H9 (cell line): ENCODE data around the gene CYS1. TPM values are rescaled to one million over a fixed set of nuclear protein-coding genes. Genes with fewer than 3 reads are reported as not detected.

Experiments
- DNase-seq: peaks from one replicate; pipeline ENCODE4 v3.0.0-alpha.2; 2017
- H2AFZ ChIP-seq: one replicate; pipeline ENCODE4 v1.6.1; 2013; ENCODE audit warnings: mild to moderate bottlenecking, low read length, control low read depth, moderate library complexity
- H2AK5ac ChIP-seq: 2 replicates; pipeline ENCODE4 v1.6.1; 2013; ENCODE audit warnings: low read length, control low read depth, mixed read lengths; ENCODE audit not compliant: insufficient read length
- H2BK120ac ChIP-seq: one replicate; pipeline ENCODE4 v1.6.1; 2013; ENCODE audit warnings: low read depth, mild to moderate bottlenecking, low read length, control low read depth, inconsistent platforms; ENCODE audit not compliant: poor library complexity, severe bottlenecking
- H2BK12ac ChIP-seq: 2 replicates; pipeline ENCODE4 v1.6.1; 2013; ENCODE audit warnings: low read length, control low read depth, mixed read lengths, low read depth; ENCODE audit not compliant: insufficient read length
- H2BK15ac ChIP-seq: 2 replicates; pipeline ENCODE4 v1.6.1; 2013; ENCODE audit warnings: low read depth, low read length, control low read depth
- H2BK20ac ChIP-seq: one replicate; pipeline ENCODE4 v1.6.1; 2013; ENCODE audit warnings: low read depth, mild to moderate bottlenecking, low read length, control low read depth, inconsistent platforms; ENCODE audit not compliant: poor library complexity, severe bottlenecking
- H2BK5ac ChIP-seq: 2 replicates; pipeline ENCODE4 v1.6.1; 2013; ENCODE audit warnings: low read length, control low read depth, mixed read lengths; ENCODE audit not compliant: insufficient read length
- H3K14ac ChIP-seq: 2 replicates; pipeline ENCODE4 v1.6.1; 2013; ENCODE audit warnings: low read length, control low read depth; ENCODE audit not compliant: insufficient read depth
- H3K18ac ChIP-seq: 2 replicates; pipeline ENCODE4 v1.6.1; 2013; ENCODE audit warnings: low read depth, mild to moderate bottlenecking, mixed read lengths, low read length, control low read depth; ENCODE audit not compliant: insufficient read length
- H3K23ac ChIP-seq: 2 replicates; pipeline ENCODE4 v1.6.1; 2013; ENCODE audit warnings: low read length, control low read depth, mixed read lengths, low read depth; ENCODE audit not compliant: insufficient read length
- H3K23me2 ChIP-seq: 2 replicates; pipeline ENCODE4 v1.6.1; 2013; ENCODE audit warnings: low read depth, mild to moderate bottlenecking, mixed read lengths, low read length, control low read depth; ENCODE audit not compliant: insufficient read length, poor library complexity, severe bottlenecking
- H3K27ac ChIP-seq: 2 replicates; pipeline ENCODE4 v1.5.1; 2013; ENCODE audit warnings: low read length, control low read depth, mixed read lengths, low read depth; ENCODE audit not compliant: insufficient read length
- H3K27me3 ChIP-seq: 2 replicates; pipeline ENCODE4 v1.6.1; 2013; ENCODE audit warnings: low read length, control low read depth, inconsistent platforms; ENCODE audit not compliant: insufficient read depth
- H3K4ac ChIP-seq: 2 replicates; pipeline ENCODE4 v1.6.1; 2013; ENCODE audit warnings: low read depth, mild to moderate bottlenecking, control low read depth, inconsistent platforms, low read length, moderate library complexity
- H3K4me1 ChIP-seq: 2 replicates; pipeline ENCODE4 v1.6.1; 2013; ENCODE audit warnings: low read length, control low read depth, inconsistent platforms; ENCODE audit not compliant: insufficient read depth
- H3K4me2 ChIP-seq: 2 replicates; pipeline ENCODE4 v1.6.1; 2013; ENCODE audit warnings: low read length, control low read depth, mixed read lengths; ENCODE audit not compliant: insufficient read length, insufficient read depth
- H3K56ac ChIP-seq: 2 replicates; pipeline ENCODE4 v1.6.1; 2013; ENCODE audit warnings: low read depth, mild to moderate bottlenecking, mixed read lengths, low read length, control low read depth; ENCODE audit not compliant: insufficient read length
- H3K79me1 ChIP-seq: 2 replicates; pipeline ENCODE4 v1.6.1; 2013; ENCODE audit warnings: low read depth, mild to moderate bottlenecking, moderate library complexity, low read length, control low read depth, inconsistent platforms; ENCODE audit not compliant: insufficient read depth, poor library complexity, severe bottlenecking
- H3K79me2 ChIP-seq: 2 replicates; pipeline ENCODE4 v1.6.1; 2013; ENCODE audit warnings: low read length, control low read depth, inconsistent platforms; ENCODE audit not compliant: insufficient read depth
- H3K9ac ChIP-seq: 2 replicates; pipeline ENCODE4 v1.6.1; 2013; ENCODE audit warnings: low read length, control low read depth, mixed read lengths; ENCODE audit not compliant: insufficient read length; ENCODE audit errors: extremely low read depth
- H3K9me3 ChIP-seq: one replicate; pipeline ENCODE4 v1.6.1; 2013; ENCODE audit warnings: low read depth, low read length, inconsistent platforms; ENCODE audit not compliant: control insufficient read depth
- H3T11ph ChIP-seq: one replicate; pipeline ENCODE4 v1.6.1; 2013; ENCODE audit warnings: mild to moderate bottlenecking, low read length, control low read depth, inconsistent platforms
- H4K20me1 ChIP-seq: one replicate; pipeline ENCODE4 v1.6.1; 2013; ENCODE audit not compliant: control insufficient read depth, insufficient read length, insufficient read depth
- H4K5ac ChIP-seq: 2 replicates; pipeline ENCODE4 v1.6.1; 2013; ENCODE audit warnings: low read depth, mild to moderate bottlenecking, mixed read lengths, low read length, control low read depth; ENCODE audit not compliant: insufficient read length
- H4K8ac ChIP-seq: replicated peaks from 2 replicates; pipeline ENCODE4 v1.6.1; 2013; ENCODE audit warnings: low read length, control low read depth, mixed read lengths, low read depth; ENCODE audit not compliant: insufficient read length
- H4K91ac ChIP-seq: 2 replicates; pipeline ENCODE4 v1.6.1; 2013; ENCODE audit warnings: low read depth, mild to moderate bottlenecking, moderate library complexity, mixed read lengths, low read length, control low read depth; ENCODE audit not compliant: insufficient read length
- H3K27ac Mint-ChIP-seq, 3 experiments: 2 replicates in 2 of 3; 3 replicates in 1 of 3; pipeline ENCODE4 v1.8.0; 2020 to 2021; ENCODE audit warnings: mixed read lengths in 3 of 3, mild to moderate bottlenecking in 1 of 3, moderate library complexity in 1 of 3
- H3K27me3 Mint-ChIP-seq: 2 replicates; pipeline ENCODE4 v1.8.0; 2021; ENCODE audit warnings: low read depth, mild to moderate bottlenecking, moderate library complexity, mixed read lengths
- H3K36me3 Mint-ChIP-seq, 3 experiments: 2 replicates in 2 of 3; 3 replicates in 1 of 3; pipeline ENCODE4 v1.8.0; 2020 to 2021; ENCODE audit warnings: low read depth in 3 of 3, mixed read lengths in 3 of 3; ENCODE audit not compliant: insufficient read depth in 1 of 3
- H3K4me1 Mint-ChIP-seq, 2 experiments: 2 replicates each; pipeline ENCODE4 v1.8.0; 2020; ENCODE audit warnings: mixed read lengths in 2 of 2
- H3K4me3 Mint-ChIP-seq, 2 experiments: 2 replicates in 1 of 2; 3 replicates in 1 of 2; pipeline ENCODE4 v1.8.0; 2020 to 2021; ENCODE audit warnings: mild to moderate bottlenecking in 2 of 2, mixed read lengths in 2 of 2, moderate library complexity in 1 of 2
- H3K9me3 Mint-ChIP-seq, 2 experiments: 2 replicates in 1 of 2; 3 replicates in 1 of 2; pipeline ENCODE4 v1.8.0; 2020; ENCODE audit warnings: mild to moderate bottlenecking in 2 of 2, mixed read lengths in 2 of 2, moderate library complexity in 1 of 2
- WGBS: extraction: QIAGEN DNeasy Blood & Tissue Kit; methylation state at CpG from one replicate; pipeline ENCODE4 v1.1.7; 2013; ENCODE audit warnings: missing lambda C conversion rate, low lambda C conversion rate, mixed read lengths; ENCODE audit not compliant: insufficient read length; ENCODE audit errors: extremely low coverage; 5-methylcytosine and 5-hydroxymethylcytosine counted together
- total RNA-seq: library from RNA; stranded (reverse); gene quantifications from 2 replicates; pipeline ENCODE4 v1.2.1, GENCODE V29; 2021
- TF ChIP-seq, protein P1 (sequence below): fragments of 200-600 bp; sonication (generic); conservative IDR thresholded peaks from 3 replicates; pipeline ENCODE4 v1.8.0; 2021; ENCODE audit warnings: antibody characterized with exemption, mild to moderate bottlenecking

The CYS1 gene
- total RNA-seq, 1 experiment from 2014 or later, result 0.35 TPM

DNA sequence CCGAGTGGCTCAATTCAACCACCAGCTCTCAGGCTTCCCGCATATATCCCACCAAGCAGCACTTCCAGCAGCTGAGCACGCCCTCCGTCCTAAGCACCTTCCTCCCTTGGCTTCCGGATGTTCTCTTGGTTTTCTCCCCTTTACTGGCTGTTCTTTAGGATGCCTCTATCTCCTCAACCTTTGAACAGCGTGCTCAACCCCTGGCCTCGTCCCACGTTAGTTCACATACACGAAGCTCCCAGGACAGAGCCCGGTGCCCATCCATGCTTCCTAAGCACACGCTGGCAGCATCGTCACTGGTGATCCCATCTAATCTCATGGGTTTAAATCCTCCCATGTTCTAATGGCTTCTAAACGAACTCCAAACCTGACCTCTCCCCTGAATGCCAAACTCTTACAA is 3.7 kb downstream of the CYS1 start:
- Histone ChIP-seq H2BK12ac (no peak overlapping the region), H3K27me3 (peaks cover 9% of the 10 kb centered on the region; the same call in 1 of the 2 replicates), H2BK15ac (no peak overlapping the region), H3K4ac (no peak overlapping the region), H3K4me2 (no peak overlapping the region), H2AFZ (no peak overlapping the region), H2AK5ac (no peak overlapping the region), H4K8ac (no peak overlapping the region), H2BK5ac (no peak overlapping the region), H4K20me1 (no peaks in the 10 kb centered on the region), H2BK20ac (no peak overlapping the region), H3K9me3 (no peaks in the 10 kb centered on the region), H4K5ac (no peak overlapping the region), H3T11ph (no peak overlapping the region), H3K23me2 (peaks cover 8% of the 10 kb centered on the region), H4K91ac (no peak overlapping the region), H3K79me1 (no peaks in the 10 kb centered on the region), H3K18ac (no peak overlapping the region), H3K4me1 (no peaks in the 10 kb centered on the region; the same call in 1 of the 2 replicates), H3K9ac (no peak overlapping the region), H3K14ac (no peak overlapping the region), H3K56ac (no peak overlapping the region), H3K23ac (no peak overlapping the region), H2BK120ac (no peak overlapping the region), H3K79me2 (no peaks in the 10 kb centered on the region; the same call in 1 of the 2 replicates), H3K27ac (no peak overlapping the region)
- H3K27ac Mint-ChIP-seq, result no peak overlapping the region
- no peak overlapping the region for H3K4me3 Mint-ChIP-seq
- WGBS, result no CpG with 5 or more reads among the region's 13 CpGs
- no peaks in the 10 kb centered on the region; a peak in 1 of 5 replicates for H3K9me3 Mint-ChIP-seq
- no peak for DNase-seq
- H3K27me3 Mint-ChIP-seq, result peaks cover 65% of the 10 kb centered on the region
- peaks cover 18 to 45% of the 10 kb centered on the region in 2 experiments for H3K4me1 Mint-ChIP-seq
- H3K36me3 Mint-ChIP-seq, result no peaks in the 10 kb centered on the region; a peak in 1 of 7 replicates
- TF ChIP-seq, protein P1, sequence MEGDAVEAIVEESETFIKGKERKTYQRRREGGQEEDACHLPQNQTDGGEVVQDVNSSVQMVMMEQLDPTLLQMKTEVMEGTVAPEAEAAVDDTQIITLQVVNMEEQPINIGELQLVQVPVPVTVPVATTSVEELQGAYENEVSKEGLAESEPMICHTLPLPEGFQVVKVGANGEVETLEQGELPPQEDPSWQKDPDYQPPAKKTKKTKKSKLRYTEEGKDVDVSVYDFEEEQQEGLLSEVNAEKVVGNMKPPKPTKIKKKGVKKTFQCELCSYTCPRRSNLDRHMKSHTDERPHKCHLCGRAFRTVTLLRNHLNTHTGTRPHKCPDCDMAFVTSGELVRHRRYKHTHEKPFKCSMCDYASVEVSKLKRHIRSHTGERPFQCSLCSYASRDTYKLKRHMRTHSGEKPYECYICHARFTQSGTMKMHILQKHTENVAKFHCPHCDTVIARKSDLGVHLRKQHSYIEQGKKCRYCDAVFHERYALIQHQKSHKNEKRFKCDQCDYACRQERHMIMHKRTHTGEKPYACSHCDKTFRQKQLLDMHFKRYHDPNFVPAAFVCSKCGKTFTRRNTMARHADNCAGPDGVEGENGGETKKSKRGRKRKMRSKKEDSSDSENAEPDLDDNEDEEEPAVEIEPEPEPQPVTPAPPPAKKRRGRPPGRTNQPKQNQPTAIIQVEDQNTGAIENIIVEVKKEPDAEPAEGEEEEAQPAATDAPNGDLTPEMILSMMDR, result no peak
